ENCODE results near the gene INVS. TPM values are rescaled to one million over a fixed set of nuclear protein-coding genes. Genes with fewer than 3 reads are reported as not detected.

Gene INVS
- total and polyA plus RNA-seq, 2 experiments from 2014 or later, result 8.5 to 17.0 TPM

- Histone ChIP-seq H3K36me3 (ENCODE audit: low read depth) (peaks cover 29% of the 10 kb centered on the region; the same call in 1 of the 2 replicates), H3K79me2 (ENCODE audit: insufficient read depth) (no peaks in the 10 kb centered on the region; the same call in 1 of the 2 replicates), H3K9me2 (ENCODE audit: insufficient read depth) (no peaks in the 10 kb centered on the region), H3K4me3 (no peak overlapping the region), H3K27ac (no peak overlapping the region), H4K20me1 (ENCODE audit: insufficient read depth) (no peaks in the 10 kb centered on the region), H3K4me1 (ENCODE audit: insufficient read depth) (no peaks in the 10 kb centered on the region), H3K9me3 (ENCODE audit: low read depth) (no peaks in the 10 kb centered on the region), H3F3A (ENCODE audit: insufficient read depth) (no peaks in the 10 kb centered on the region), H3K9ac (no peak overlapping the region), H2AFZ (no peak overlapping the region), H3K27me3 (replicated peaks; ENCODE audit: insufficient read depth) (no peaks in the 10 kb centered on the region), H3K4me2 (ENCODE audit: unreplicated experiment) (no peak overlapping the region)
- in situ Hi-C loops (cut with MboI), result no loop called here
- WGBS, 2 experiments (ENCODE audit: low coverage in 1 of 2, low lambda C conversion rate in 2 of 2, missing lambda C conversion rate in 2 of 2), result 98 to 100% methylated on average over 4 of the region's 4 CpGs
- DNase-seq, result no peak
- TF ChIP-seq EZH2phosphoT487 (IDR thresholded peaks at IDR 0.05; ENCODE audit: insufficient read depth, low read depth), result no peak
- no peak for TF ChIP-seq EZH2 (IDR thresholded peaks at IDR 0.05; ENCODE audit: insufficient read depth, poor library complexity, severe bottlenecking)
Measured at GRCh38 chr9:100290714-100291113, 191.7 kb downstream of the INVS start.

- WGBS, 2 experiments (ENCODE audit: low coverage in 1 of 2, low lambda C conversion rate in 2 of 2, missing lambda C conversion rate in 2 of 2), result 96 to 99% methylated on average over 13 of the region's 13 CpGs
- Histone ChIP-seq H3K4me1 (ENCODE audit: insufficient read depth) (no peaks in the 10 kb centered on the region), H3K27ac (no peak overlapping the region), H3K9me2 (ENCODE audit: insufficient read depth) (no peaks in the 10 kb centered on the region), H3K27me3 (replicated peaks; ENCODE audit: insufficient read depth) (no peaks in the 10 kb centered on the region), H4K20me1 (ENCODE audit: insufficient read depth) (no peaks in the 10 kb centered on the region), H3K9me3 (ENCODE audit: low read depth) (no peaks in the 10 kb centered on the region), H2AFZ (no peak overlapping the region), H3K4me2 (ENCODE audit: unreplicated experiment) (no peak overlapping the region), H3K79me2 (ENCODE audit: insufficient read depth) (no peaks in the 10 kb centered on the region; the same call in 1 of the 2 replicates), H3K9ac (no peak overlapping the region), H3K4me3 (no peak overlapping the region), H3F3A (ENCODE audit: insufficient read depth) (0 out of 2 replicates have a peak, but pooled peaks cover 4% of the 10 kb centered on the region), H3K36me3 (ENCODE audit: low read depth) (peaks cover 20% of the 10 kb centered on the region; the same call in 1 of the 2 replicates)
- TF ChIP-seq EZH2 (IDR thresholded peaks at IDR 0.05; ENCODE audit: insufficient read depth, poor library complexity, severe bottlenecking) (no peak), EZH2phosphoT487 (IDR thresholded peaks at IDR 0.05; ENCODE audit: insufficient read depth, low read depth) (no peak)
- in situ Hi-C loops (cut with MboI), result no loop called here
- DNase-seq, result no peak
Measured at GRCh38 chr9:100292414-100292813, 193.4 kb downstream of the INVS start.

GRCh38 chr9:100294341-100294740 lies 195.3 kb downstream of the INVS start:
- Histone ChIP-seq H3K4me1 (ENCODE audit: insufficient read depth) (no peaks in the 10 kb centered on the region), H3F3A (ENCODE audit: insufficient read depth) (0 out of 2 replicates have a peak, but pooled peaks cover 4% of the 10 kb centered on the region), H3K9me2 (ENCODE audit: insufficient read depth) (no peaks in the 10 kb centered on the region), H3K27ac (no peak overlapping the region), H3K79me2 (ENCODE audit: insufficient read depth) (no peaks in the 10 kb centered on the region; the same call in 1 of the 2 replicates), H3K27me3 (replicated peaks; ENCODE audit: insufficient read depth) (no peaks in the 10 kb centered on the region), H3K9ac (no peak overlapping the region), H3K36me3 (ENCODE audit: low read depth) (peaks cover 13% of the 10 kb centered on the region; the same call in 1 of the 2 replicates), H3K4me3 (no peak overlapping the region), H4K20me1 (ENCODE audit: insufficient read depth) (no peaks in the 10 kb centered on the region), H2AFZ (no peak overlapping the region), H3K9me3 (ENCODE audit: low read depth) (no peaks in the 10 kb centered on the region), H3K4me2 (ENCODE audit: unreplicated experiment) (no peak overlapping the region)
- DNase-seq, result peak; percentile 7
- in situ Hi-C loops (cut with MboI), result no loop called here
- no peak for TF ChIP-seq EZH2 (IDR thresholded peaks at IDR 0.05; ENCODE audit: insufficient read depth, poor library complexity, severe bottlenecking)
- TF ChIP-seq EZH2phosphoT487 (IDR thresholded peaks at IDR 0.05; ENCODE audit: insufficient read depth, low read depth), result no peak
- WGBS, 2 experiments (ENCODE audit: low coverage in 1 of 2, low lambda C conversion rate in 2 of 2, missing lambda C conversion rate in 2 of 2), result 45 to 54% methylated on average over 3 of the region's 3 CpGs

GRCh38 chr9:100294806-100295205 lies 195.8 kb downstream of the INVS start:
- Histone ChIP-seq H4K20me1 (ENCODE audit: insufficient read depth) (no peaks in the 10 kb centered on the region), H3K9ac (no peak overlapping the region), H3K4me1 (ENCODE audit: insufficient read depth) (no peaks in the 10 kb centered on the region), H3K9me2 (ENCODE audit: insufficient read depth) (no peaks in the 10 kb centered on the region), H3K4me3 (no peak overlapping the region), H3K27ac (no peak overlapping the region), H2AFZ (no peak overlapping the region), H3K9me3 (ENCODE audit: low read depth) (no peaks in the 10 kb centered on the region), H3K27me3 (replicated peaks; ENCODE audit: insufficient read depth) (no peaks in the 10 kb centered on the region), H3K36me3 (ENCODE audit: low read depth) (peaks cover 13% of the 10 kb centered on the region; the same call in 1 of the 2 replicates), H3K79me2 (ENCODE audit: insufficient read depth) (no peaks in the 10 kb centered on the region; the same call in 1 of the 2 replicates), H3K4me2 (ENCODE audit: unreplicated experiment) (no peak overlapping the region), H3F3A (ENCODE audit: insufficient read depth) (0 out of 2 replicates have a peak, but pooled peaks cover 4% of the 10 kb centered on the region)
- DNase-seq, result no peak
- TF ChIP-seq EZH2 (IDR thresholded peaks at IDR 0.05; ENCODE audit: insufficient read depth, poor library complexity, severe bottlenecking) (no peak), EZH2phosphoT487 (IDR thresholded peaks at IDR 0.05; ENCODE audit: insufficient read depth, low read depth) (no peak)
- in situ Hi-C loops (cut with MboI), result no loop called here
- 94 to 97% methylated on average over 6 of the region's 6 CpGs for WGBS, 2 experiments (ENCODE audit: low coverage in 1 of 2, low lambda C conversion rate in 2 of 2, missing lambda C conversion rate in 2 of 2)

Data from GM23248 (cell line).